Endothelial cell (in vitro differentiated cells): Measurements from ENCODE around the gene VWF. TPM values are rescaled to one million over a fixed set of nuclear protein-coding genes. Genes with fewer than 3 reads are reported as not detected.

Experiments
- DNase-seq: peaks from one replicate; pipeline ENCODE4 v3.0.0; 2021; ENCODE audit warnings: low spot score
- H3K27ac Mint-ChIP-seq: one replicate; pipeline ENCODE4 v1.8.0; 2021; ENCODE audit warnings: mixed read lengths, inconsistent platforms; ENCODE audit not compliant: unreplicated experiment
- H3K27me3 Mint-ChIP-seq: one replicate; pipeline ENCODE4 v1.8.0; 2021; ENCODE audit warnings: mild to moderate bottlenecking, moderate library complexity, mixed read lengths, inconsistent platforms; ENCODE audit not compliant: unreplicated experiment
- H3K36me3 Mint-ChIP-seq: one replicate; pipeline ENCODE4 v1.8.0; 2021; ENCODE audit warnings: mild to moderate bottlenecking, low read depth, mixed read lengths, inconsistent platforms; ENCODE audit not compliant: unreplicated experiment
- H3K4me1 Mint-ChIP-seq: one replicate; pipeline ENCODE4 v1.8.0; 2021; ENCODE audit warnings: mild to moderate bottlenecking, mixed read lengths, inconsistent platforms; ENCODE audit not compliant: unreplicated experiment
- H3K4me3 Mint-ChIP-seq: one replicate; pipeline ENCODE4 v1.8.0; 2021; ENCODE audit warnings: mild to moderate bottlenecking, mixed read lengths, inconsistent platforms; ENCODE audit not compliant: unreplicated experiment
- H3K9me3 Mint-ChIP-seq: one replicate; pipeline ENCODE4 v1.8.0; 2021; ENCODE audit warnings: mixed read lengths, inconsistent platforms; ENCODE audit not compliant: unreplicated experiment
- total RNA-seq: library from RNA; stranded (reverse); fragmentation: NEBNext Ultra II Directional; extraction: Animal tissue kit (Norgen Biotek cat#: 25700); gene quantifications from one replicate; pipeline ENCODE4 v1.2.1, GENCODE V29; 2021; ENCODE audit not compliant: unreplicated experiment
- TF ChIP-seq, protein P1 (sequence below): fragments of 200-600 bp; sonication (generic); IDR thresholded peaks from one replicate; pipeline ENCODE4 v1.5.0; 2021; ENCODE audit warnings: antibody characterized with exemption; ENCODE audit not compliant: unreplicated experiment

VWF gene
- total RNA-seq, 1 donor from 2014 or later = 56.0 TPM

DNA sequence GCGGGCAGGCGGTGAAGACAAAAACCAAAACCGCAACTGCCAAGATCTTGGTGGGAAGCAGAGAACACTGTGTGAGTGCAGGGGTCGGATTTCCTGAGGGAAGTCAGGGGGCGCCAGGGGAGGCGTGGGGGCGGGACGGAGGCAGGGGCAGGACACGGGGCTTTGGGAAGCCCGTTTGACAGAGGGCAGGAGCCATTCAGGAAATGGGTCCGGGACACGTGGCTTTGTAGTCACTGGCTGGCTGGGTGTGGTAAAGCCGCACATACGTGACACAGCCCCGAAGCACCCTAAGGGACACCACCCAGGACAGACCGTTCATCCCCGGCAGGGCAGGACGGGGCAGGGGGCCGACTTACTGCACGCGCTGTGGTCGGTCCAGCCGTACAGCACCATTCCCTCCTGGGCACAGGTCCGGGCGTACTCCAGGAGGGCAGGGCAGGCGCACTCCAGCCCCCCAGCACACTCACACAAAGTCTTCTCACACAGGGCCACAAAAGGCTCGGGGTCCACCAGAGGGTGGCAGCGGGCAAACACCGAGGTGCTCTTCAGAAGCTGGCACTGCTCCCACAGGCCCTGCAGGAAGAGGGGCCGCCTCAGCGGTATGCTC is 49.4 kb downstream of the VWF start:
- peaks cover 9% of the 10 kb centered on the region for H3K27me3 Mint-ChIP-seq
- no peaks in the 10 kb centered on the region for H3K36me3 Mint-ChIP-seq
- TF ChIP-seq, protein P1, sequence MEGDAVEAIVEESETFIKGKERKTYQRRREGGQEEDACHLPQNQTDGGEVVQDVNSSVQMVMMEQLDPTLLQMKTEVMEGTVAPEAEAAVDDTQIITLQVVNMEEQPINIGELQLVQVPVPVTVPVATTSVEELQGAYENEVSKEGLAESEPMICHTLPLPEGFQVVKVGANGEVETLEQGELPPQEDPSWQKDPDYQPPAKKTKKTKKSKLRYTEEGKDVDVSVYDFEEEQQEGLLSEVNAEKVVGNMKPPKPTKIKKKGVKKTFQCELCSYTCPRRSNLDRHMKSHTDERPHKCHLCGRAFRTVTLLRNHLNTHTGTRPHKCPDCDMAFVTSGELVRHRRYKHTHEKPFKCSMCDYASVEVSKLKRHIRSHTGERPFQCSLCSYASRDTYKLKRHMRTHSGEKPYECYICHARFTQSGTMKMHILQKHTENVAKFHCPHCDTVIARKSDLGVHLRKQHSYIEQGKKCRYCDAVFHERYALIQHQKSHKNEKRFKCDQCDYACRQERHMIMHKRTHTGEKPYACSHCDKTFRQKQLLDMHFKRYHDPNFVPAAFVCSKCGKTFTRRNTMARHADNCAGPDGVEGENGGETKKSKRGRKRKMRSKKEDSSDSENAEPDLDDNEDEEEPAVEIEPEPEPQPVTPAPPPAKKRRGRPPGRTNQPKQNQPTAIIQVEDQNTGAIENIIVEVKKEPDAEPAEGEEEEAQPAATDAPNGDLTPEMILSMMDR = no peak
- H3K4me1 Mint-ChIP-seq = peaks cover 22% of the 10 kb centered on the region
- no peak overlapping the region for H3K4me3 Mint-ChIP-seq
- no peak for DNase-seq
- H3K9me3 Mint-ChIP-seq = no peaks in the 10 kb centered on the region
- no peak overlapping the region for H3K27ac Mint-ChIP-seq

- no peak for DNase-seq
- no peaks in the 10 kb centered on the region for H3K36me3 Mint-ChIP-seq
Observed at GRCh38 chr12:6074427-6074826, 50.0 kb downstream of the VWF start.

DNA sequence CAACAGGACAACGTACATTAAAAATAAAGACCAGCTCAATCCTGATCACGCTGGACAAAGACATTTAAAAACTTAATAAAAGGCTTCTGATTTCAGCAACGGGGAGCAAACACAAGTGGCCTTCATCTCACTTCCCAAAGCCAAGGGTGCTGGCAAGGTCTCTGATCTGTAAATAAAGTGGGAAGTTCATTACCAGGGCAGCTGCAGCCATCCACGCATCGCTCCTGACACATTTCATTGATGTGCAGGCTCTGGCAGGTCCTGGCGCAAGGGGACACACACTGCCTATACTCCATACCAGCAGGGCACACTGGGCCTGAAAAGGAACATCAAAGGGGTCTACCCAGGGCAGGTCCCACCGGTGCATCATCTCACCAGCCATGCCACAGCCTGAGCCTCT is 51.0 kb downstream of the VWF start:
- TF ChIP-seq, protein P1 = no peak
- Mint-ChIP-seq H3K27me3 (peaks cover 7% of the 10 kb centered on the region), H3K36me3 (no peaks in the 10 kb centered on the region), H3K4me1 (peaks cover 24% of the 10 kb centered on the region), H3K4me3 (no peak overlapping the region), H3K9me3 (no peaks in the 10 kb centered on the region), H3K27ac (no peak overlapping the region)
- DNase-seq = no peak

More at GRCh38 chr12:6074427-6074826, 50.0 kb downstream of the VWF start:
- Mint-ChIP-seq H3K4me3 (no peak overlapping the region), H3K9me3 (no peaks in the 10 kb centered on the region), H3K4me1 (peaks cover 23% of the 10 kb centered on the region), H3K27ac (no peak overlapping the region), H3K27me3 (peaks cover 9% of the 10 kb centered on the region)
- TF ChIP-seq, protein P1 = no peak

GRCh38 chr12:6072302-6072752 is 52.1 kb downstream of the VWF start:
- no peaks in the 10 kb centered on the region for H3K36me3 Mint-ChIP-seq
- no peak for DNase-seq

DNA sequence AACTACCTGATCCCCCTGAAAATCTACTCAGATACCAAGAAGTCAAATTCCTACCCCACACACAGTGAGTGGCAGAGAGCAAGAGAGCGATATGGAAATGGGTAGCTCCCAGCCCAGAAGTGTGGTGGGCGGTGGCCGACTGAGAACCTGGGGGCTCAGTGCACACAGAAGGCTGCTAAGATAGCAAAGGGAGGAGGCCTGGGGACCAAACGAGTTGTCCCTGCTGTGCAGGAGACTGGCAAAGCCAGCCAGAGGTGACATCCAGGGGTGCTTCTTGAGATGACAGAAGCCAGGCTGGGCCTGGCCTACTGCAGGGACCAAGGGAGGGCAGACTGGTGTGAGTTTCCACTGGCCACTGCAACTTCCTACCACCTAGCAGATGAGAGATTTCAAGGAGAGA is 52.9 kb downstream of the VWF start:
- H3K27me3 Mint-ChIP-seq = peaks cover 11% of the 10 kb centered on the region
- no peak overlapping the region for H3K27ac Mint-ChIP-seq
- H3K9me3 Mint-ChIP-seq = no peaks in the 10 kb centered on the region
- DNase-seq = no peak
- no peak overlapping the region for H3K4me3 Mint-ChIP-seq
- peaks cover 30% of the 10 kb centered on the region for H3K4me1 Mint-ChIP-seq
- TF ChIP-seq, protein P1 = no peak
- H3K36me3 Mint-ChIP-seq = no peaks in the 10 kb centered on the region

More at GRCh38 chr12:6072302-6072752, 52.1 kb downstream of the VWF start:
- Mint-ChIP-seq H3K27ac (no peak overlapping the region), H3K9me3 (no peaks in the 10 kb centered on the region), H3K4me1 (peaks cover 27% of the 10 kb centered on the region), H3K27me3 (peaks cover 11% of the 10 kb centered on the region), H3K4me3 (no peak overlapping the region)
- TF ChIP-seq, protein P1 = no peak
